Loucy (cell line): ENCODE results near the gene XPNPEP1.

ENCODE experiments used
- H2AFZ ChIP-seq: fragments of 200-600 bp; sonication (generic); 2 replicates; pipeline ENCODE4 v1.6.0; 2016; ENCODE audit warnings: antibody characterized with exemption, mild to moderate bottlenecking, low read length, moderate library complexity
- H3F3A ChIP-seq: fragments of 200-600 bp; 2 replicates; pipeline ENCODE4 v1.6.0; 2016; ENCODE audit warnings: antibody characterized with exemption, low read depth, mild to moderate bottlenecking
- H3K27me3 ChIP-seq: fragments of 200-600 bp; sonication (generic); 2 replicates; pipeline ENCODE4 v1.6.1; 2014; ENCODE audit warnings: low read length, mild to moderate bottlenecking; ENCODE audit not compliant: insufficient read depth, poor library complexity, severe bottlenecking
- H3K36me3 ChIP-seq: fragments of 200-600 bp; sonication (generic); 2 replicates; pipeline ENCODE4 v1.6.1; 2016; ENCODE audit warnings: low read length; ENCODE audit not compliant: insufficient read depth
- H3K4me1 ChIP-seq: fragments of 200-600 bp; sonication (generic); 2 replicates; pipeline ENCODE4 v1.5.1; 2014; ENCODE audit warnings: low read length, mild to moderate bottlenecking; ENCODE audit not compliant: insufficient read depth, poor library complexity, severe bottlenecking
- H3K4me2 ChIP-seq: fragments of 200-600 bp; sonication (generic); 2 replicates; pipeline ENCODE4 v1.6.0; 2014; ENCODE audit warnings: antibody characterized with exemption, low read length, low read depth, mild to moderate bottlenecking; ENCODE audit not compliant: poor library complexity, severe bottlenecking
- H3K4me3 ChIP-seq: fragments of 200-600 bp; sonication (generic); 2 replicates; pipeline ENCODE4 v1.5.1; 2014; ENCODE audit warnings: low read length, mild to moderate bottlenecking, mixed read lengths; ENCODE audit not compliant: poor library complexity, severe bottlenecking
- H3K79me2 ChIP-seq: fragments of 200-600 bp; sonication (generic); 2 replicates; pipeline ENCODE4 v1.6.1; 2014; ENCODE audit warnings: low read length; ENCODE audit not compliant: insufficient read depth
- H3K9ac ChIP-seq: fragments of 200-600 bp; sonication (generic); 2 replicates; pipeline ENCODE4 v1.6.0; 2014; ENCODE audit warnings: mild to moderate bottlenecking, low read depth, low read length, moderate library complexity; ENCODE audit not compliant: poor library complexity, severe bottlenecking
- H3K9me2 ChIP-seq: fragments of 200-600 bp; sonication (generic); replicated peaks from 2 replicates; pipeline ENCODE4 v1.6.1; 2016; ENCODE audit warnings: low read depth, low read length, mixed read lengths
- H3K9me3 ChIP-seq: fragments of 200-600 bp; sonication (generic); 2 replicates; pipeline ENCODE4 v1.6.1; 2014; ENCODE audit warnings: mild to moderate bottlenecking, antibody characterized with exemption, low read length, low read depth; ENCODE audit not compliant: insufficient read depth
- H4K20me1 ChIP-seq: fragments of 200-600 bp; sonication (generic); 2 replicates; pipeline ENCODE4 v1.6.0; 2014; ENCODE audit warnings: antibody characterized with exemption, low read length, mild to moderate bottlenecking; ENCODE audit not compliant: insufficient read depth, poor library complexity, severe bottlenecking
- CTCF ChIP-seq: fragments of 200-600 bp; sonication (generic); conservative IDR thresholded peaks from 2 replicates; pipeline ENCODE4 v1.5.1; 2014; ENCODE audit warnings: mild to moderate bottlenecking, antibody characterized with exemption, low read length
- EZH2phosphoT487 ChIP-seq: fragments of 200-600 bp; IDR thresholded peaks from 2 replicates; pipeline ENCODE4 v1.6.1; 2018; ENCODE audit warnings: antibody characterized with exemption, mild to moderate bottlenecking, moderate library complexity, borderline replicate concordance

XPNPEP1 gene

GRCh38 chr10:109944613-109945012 is 21.3 kb upstream of the XPNPEP1 start:
- TF ChIP-seq CTCF, result no peak
- no peak for TF ChIP-seq EZH2phosphoT487
- Histone ChIP-seq H3F3A (no peaks in the 10 kb centered on the region), H2AFZ (no peak overlapping the region), H3K36me3 (no peaks in the 10 kb centered on the region), H3K9me3 (no peaks in the 10 kb centered on the region), H3K4me2 (no peak overlapping the region), H3K27me3 (no peaks in the 10 kb centered on the region), H4K20me1 (no peaks in the 10 kb centered on the region), H3K4me3 (no peak overlapping the region), H3K79me2 (no peaks in the 10 kb centered on the region), H3K4me1 (peaks cover 2% of the 10 kb centered on the region), H3K9ac (no peak overlapping the region), H3K9me2 (no peaks in the 10 kb centered on the region)

GRCh38 chr10:109941236-109941862 is 18.0 kb upstream of the XPNPEP1 start:
- Histone ChIP-seq H3F3A (no peaks in the 10 kb centered on the region), H2AFZ (no peak overlapping the region), H3K4me1 (peaks cover 5% of the 10 kb centered on the region), H3K4me3 (no peak overlapping the region), H3K9ac (no peak overlapping the region), H3K9me3 (no peaks in the 10 kb centered on the region), H3K36me3 (no peaks in the 10 kb centered on the region), H3K9me2 (no peaks in the 10 kb centered on the region), H4K20me1 (no peaks in the 10 kb centered on the region), H3K79me2 (no peaks in the 10 kb centered on the region), H3K27me3 (no peaks in the 10 kb centered on the region), H3K4me2 (no peak overlapping the region)
- TF ChIP-seq CTCF, result no peak
- no peak for TF ChIP-seq EZH2phosphoT487

- Histone ChIP-seq H3K9ac (no peak overlapping the region), H3K4me1 (peaks cover 11% of the 10 kb centered on the region), H3K9me3 (no peaks in the 10 kb centered on the region), H3K4me3 (no peak overlapping the region), H3K79me2 (no peaks in the 10 kb centered on the region), H3K36me3 (no peaks in the 10 kb centered on the region), H4K20me1 (no peaks in the 10 kb centered on the region), H3F3A (no peaks in the 10 kb centered on the region), H3K27me3 (no peaks in the 10 kb centered on the region), H2AFZ (no peak overlapping the region), H3K9me2 (no peaks in the 10 kb centered on the region), H3K4me2 (no peak overlapping the region)
- TF ChIP-seq EZH2phosphoT487 (no peak), CTCF (no peak)
Measured at GRCh38 chr10:109940553-109940952, 17.2 kb upstream of the XPNPEP1 start.
